Nucleus accumbens (tissue), 56 donors: ENCODE results near the gene SCGB1C1.
A peak's percentile ranks its signal among the peaks of the same experiment; 100 is the strongest.

ENCODE experiments used
- DNase-seq, 56 donors: peaks; one replicate each; lab custom pipeline; 2025; lab: John Stamatoyannopoulos, UW

SCGB1C1 gene

DNA sequence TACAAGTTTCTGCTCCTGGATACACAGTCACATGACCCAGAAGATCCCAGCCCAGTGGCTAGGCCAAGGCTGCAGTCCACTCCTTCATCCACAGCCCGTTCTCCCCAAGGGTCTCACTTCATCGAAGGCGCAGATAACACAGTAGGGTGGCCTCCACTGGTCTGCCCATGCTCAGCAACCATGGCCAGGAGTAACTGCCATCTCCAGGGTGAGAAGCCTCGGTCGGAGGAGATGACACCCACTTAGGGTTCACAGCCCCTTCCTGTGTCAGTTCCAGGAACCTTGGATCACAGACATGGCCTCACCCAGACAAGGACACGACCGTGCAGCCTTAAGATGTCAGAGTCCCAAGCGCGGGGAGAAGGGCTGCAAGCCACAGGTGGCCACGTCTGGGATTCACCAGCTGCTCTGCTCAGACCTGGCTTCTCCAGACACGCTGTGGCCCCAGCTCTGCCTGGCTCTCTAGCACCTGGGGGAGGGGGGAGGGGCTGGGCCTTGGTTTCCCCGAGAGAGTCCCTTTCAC, 11.8 kb downstream of the SCGB1C1 start:
- no peak for DNase-seq

DNA sequence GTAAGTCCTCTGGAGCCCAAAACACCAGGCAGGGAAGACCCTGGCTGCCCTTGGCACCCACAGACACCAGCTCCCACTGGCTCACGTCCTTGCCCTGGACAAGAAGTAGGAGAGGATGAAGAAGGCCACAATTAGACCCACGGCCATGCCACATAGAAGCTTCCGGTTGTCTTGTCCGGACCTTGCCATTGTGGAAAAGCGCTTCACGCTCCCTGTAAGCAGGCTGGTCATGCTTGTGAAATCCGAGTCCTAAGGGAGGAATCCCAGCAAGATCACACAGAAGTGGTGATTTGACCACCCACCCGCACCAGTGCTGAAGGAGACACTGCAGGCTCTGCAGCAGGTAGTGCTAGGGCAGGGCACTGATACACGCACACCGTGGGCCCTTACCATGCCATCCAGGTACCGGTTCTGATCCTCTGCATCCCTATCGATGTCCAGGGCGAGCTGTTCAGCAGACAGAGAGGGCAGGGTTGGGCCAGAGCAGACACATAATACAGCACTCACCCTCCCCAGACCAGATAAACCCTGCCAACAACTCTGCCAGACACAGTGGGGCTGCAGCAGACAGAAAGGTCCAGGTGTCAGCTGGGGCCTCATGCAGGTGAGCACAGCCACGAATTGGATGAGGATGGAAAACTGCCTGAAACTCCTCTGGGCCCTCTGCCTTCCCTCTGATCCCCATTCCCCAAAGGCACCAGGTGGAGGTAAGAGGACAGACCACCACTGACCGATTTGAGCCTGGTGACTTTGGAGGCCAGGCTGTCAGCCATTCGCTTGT, 12.5 kb downstream of the SCGB1C1 start:
- no peak for DNase-seq

DNA sequence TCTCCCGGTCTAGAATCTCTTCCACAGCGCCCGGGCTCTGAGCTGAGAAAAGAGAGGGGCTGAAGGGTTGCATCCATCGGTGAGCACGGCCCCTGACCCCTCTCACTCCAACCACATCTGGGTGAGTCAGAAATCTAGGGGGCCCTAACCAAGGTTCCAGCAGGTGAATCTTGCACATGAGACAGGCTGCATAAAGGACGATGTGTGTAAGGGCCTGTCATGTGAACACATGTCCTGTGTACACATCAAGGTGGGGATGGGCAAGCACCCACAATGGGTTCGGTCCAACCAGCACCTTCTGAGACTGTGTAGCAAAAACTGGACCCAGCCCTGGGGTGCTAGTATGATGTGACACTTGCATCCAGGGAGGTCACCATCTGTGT, 13.1 kb downstream of the SCGB1C1 start:
- no peak for DNase-seq

DNA sequence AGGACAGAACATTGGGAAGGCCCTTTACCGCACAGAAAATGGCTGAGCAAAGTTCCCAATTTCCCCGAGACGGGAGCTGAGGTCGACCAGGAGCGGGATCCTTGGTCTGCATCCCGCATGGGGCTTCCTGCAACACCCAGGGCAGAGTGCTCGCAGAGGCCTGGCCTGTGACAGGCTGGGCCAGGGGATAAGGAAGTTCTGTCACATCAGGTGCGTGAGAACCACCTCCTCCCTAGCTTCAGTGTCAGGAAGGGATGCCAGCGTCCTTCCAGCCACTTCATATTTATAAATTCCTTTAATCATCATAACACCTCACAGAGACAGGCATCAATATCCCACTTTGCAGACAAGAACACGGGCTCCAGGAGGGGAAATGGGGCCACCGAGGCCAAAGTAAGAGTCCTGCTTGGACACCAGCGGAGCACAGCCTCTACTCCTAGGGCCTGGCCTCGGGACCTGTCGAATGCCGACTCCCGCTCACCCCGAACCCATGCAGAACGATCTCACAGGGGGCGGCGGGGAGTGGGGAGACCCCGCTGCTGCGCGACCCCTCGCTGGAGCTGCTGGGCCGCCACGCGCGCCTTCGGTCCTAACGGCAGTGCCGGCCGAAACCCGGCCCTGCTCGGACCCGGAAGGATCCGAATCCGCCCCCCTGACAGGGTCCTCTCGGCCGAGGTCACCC, 13.8 kb downstream of the SCGB1C1 start:
- peak in 3 of 56 donors; percentile 38 to 60 (median 57) for DNase-seq

DNA sequence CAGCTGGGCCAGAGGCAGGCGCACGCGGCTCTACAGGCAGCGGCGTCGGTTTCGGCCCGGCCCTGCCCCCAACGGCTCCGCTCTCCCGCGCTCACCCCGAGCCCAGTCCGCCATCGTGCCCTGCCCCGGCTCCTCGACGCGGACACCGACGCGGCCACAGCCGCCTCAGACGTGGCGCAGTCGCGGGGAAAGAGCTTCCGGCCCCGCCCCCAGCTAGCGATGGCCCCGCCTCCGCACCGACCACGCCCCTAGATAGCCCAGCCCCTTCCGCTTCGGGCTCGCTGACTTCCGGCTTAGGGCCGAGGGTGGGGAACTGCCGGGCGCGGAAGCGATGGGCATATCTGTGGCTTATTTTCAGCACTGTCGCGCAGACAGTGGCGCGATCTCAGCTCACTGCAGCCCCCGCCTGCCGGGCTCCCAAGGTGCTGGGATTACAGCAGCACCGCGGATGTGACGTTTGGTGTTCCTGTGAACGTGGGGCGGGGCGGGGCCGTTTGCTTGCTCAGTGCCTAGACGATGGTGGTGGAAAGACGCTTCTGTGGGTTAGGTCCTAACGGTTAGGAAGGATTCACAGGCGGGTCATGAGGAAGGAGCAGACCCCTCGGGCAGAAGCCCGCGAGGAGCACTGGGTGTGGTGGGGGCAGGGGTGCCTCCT, 14.5 kb downstream of the SCGB1C1 start, which contains the start of the genes BET1L and RIC8A:
TSS of gene BET1L (minus strand) at position 192 of the 655 bp plus-strand sequence. CDS start at position 114, 78 bp downstream.
TSS of gene RIC8A (plus strand) at position 501 of the 655 bp plus-strand sequence. CDS start 1,147 bp downstream, outside the sequence.
- peak; percentile 85 to 99 (median 95) for DNase-seq

DNA sequence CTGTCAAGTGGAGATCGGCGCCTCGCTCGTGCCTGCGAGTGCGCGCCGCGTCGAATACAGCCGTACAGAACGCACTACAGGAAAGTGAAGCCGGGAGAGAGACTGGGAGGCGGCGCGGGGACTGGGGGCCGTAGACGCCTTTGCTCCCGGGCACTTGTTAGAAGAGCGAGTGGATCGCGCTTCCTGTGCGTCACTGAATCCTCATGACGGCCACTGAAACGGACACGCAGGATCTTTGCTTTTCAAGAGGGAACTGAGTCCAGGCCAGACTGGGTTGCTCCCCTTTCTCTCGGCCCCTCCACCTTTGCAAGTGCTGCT, 14.9 kb downstream of the SCGB1C1 start:
- peak in 5 of 56 donors; percentile 37 to 70 (median 49) for DNase-seq

DNA sequence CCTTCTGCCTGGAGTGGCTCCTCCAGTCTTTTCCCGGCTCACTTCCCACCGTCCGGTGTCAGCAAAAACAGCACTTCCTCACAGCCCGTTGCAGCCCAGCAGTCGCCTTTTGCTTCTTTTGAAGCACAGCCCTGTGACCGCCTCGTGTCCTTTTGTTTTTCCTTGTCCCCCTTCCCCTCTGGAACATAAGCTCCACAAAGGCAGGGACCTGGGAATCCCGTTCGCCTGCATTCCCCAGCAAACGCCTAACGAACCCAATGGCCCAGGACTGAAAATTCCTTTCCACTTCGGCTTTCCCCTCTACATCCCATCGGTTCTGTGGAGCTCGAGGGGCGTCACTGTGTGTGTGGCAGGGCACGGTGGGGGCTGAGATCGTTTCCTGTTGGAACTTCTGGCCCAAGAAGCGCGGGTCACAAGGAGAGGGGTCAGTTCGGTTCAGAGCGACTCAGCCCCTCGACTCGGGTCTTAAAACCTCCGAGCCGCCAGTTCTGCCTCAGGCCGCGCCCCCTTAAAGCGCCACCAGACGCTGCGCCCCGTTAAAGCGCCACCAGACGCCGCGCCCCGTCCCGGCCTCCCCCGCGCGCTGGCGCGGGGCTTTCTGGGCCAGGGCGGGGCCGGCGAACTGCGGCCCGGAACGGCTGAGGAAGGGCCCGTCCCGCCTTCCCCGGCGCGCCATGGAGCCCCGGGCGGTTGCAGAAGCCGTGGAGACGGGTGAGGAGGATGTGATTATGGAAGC, 15.5 kb downstream of the SCGB1C1 start:
- peak in 52 of 56 donors; percentile 8 to 82 (median 62) for DNase-seq

DNA sequence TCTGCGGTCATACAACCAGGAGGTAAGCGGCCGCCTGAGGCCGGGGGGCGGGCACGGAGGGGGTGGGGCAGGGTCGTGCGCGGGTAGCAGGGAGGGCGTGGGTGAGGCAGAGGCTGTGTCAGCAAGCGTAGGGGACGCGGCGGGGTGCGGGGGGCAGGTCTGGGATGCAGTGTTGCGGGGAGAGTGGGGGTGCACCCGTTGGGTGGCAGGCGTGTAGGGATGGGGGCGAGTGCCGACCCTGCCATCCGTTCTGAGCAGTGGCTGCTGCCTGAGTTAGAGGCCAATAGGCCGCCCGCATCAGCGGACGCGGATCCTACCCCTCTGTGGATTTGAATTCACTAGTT, 16.0 kb downstream of the SCGB1C1 start:
- peak in 8 of 56 donors; percentile 52 to 78 (median 62) for DNase-seq

DNA sequence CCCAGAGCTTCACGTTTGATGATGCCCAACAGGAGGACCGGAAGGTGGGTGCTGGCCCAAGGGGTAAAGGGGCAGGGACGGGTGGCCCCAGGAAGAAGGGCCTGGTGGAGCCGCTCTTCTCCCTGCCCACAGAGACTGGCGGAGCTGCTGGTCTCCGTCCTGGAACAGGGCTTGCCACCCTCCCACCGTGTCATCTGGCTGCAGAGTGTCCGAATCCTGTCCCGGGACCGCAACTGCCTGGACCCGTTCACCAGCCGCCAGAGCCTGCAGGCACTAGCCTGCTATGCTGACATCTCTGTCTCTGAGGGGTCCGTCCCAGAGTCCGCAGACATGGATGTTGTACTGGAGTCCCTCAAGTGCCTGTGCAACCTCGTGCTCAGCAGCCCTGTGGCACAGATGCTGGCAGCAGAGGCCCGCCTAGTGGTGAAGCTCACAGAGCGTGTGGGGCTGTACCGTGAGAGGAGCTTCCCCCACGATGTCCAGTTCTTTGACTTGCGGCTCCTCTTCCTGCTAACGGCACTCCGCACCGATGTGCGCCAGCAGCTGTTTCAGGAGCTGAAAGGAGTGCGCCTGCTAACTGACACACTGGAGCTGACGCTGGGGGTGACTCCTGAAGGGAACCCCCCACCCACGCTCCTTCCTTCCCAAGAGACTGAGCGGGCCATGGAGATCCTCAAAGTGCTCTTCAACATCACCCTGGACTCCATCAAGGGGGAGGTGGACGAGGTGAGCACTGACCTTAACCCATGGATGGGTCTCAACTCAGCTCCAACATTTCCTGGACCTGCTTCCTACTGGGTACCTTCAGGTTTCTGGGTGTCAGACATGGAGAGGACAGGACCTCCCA, 16.6 kb downstream of the SCGB1C1 start:
- no peak for DNase-seq

DNA sequence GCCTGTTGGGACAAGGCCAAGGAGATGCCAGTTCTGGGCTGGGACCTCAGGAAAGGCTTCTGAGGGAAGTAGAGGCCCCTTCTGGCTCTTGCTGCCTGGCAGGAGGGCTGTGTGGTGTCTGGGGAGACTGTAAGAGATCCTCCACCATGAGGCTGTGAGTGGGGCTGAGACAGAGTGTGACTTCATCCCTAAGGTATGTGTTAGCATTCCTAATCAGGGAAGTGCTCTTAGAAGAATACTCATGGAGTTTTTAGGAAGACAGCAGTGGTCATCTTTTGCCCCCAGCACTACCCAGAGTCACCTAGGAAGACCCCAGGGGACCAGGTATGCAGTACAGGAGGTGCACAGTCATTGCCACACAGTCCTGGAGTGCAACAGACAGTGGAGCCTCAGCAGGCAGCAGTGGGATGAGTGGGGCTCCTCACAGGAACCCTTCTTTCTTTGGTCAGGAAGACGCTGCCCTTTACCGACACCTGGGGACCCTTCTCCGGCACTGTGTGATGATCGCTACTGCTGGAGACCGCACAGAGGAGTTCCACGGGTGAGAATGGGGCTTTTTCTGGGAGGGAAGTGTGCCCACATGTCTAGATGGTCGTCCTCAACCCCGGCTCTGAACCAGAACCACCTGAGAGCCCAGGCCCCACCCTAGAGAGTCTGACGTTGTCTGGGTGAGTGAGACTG, 17.4 kb downstream of the SCGB1C1 start:
- DNase-seq, result no peak

DNA sequence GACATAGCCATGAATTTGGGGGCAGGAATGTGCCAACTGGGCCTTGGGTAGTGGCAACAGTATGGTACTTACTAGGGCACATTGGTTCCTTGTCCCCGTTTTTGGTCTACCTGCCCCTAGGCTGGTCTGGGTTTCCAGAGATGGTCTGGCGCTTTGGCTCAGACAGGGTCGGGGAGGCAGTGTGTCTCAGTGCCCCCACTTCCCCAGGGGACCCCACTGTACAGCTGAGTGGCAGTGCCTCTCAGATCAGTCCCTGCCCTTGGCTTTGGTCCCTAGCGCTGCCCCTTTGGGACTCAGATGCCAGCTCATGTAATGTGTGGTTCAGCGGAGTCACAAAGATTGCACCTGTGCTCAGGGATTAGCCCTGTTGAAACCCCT, 17.9 kb downstream of the SCGB1C1 start:
- no peak for DNase-seq

DNA sequence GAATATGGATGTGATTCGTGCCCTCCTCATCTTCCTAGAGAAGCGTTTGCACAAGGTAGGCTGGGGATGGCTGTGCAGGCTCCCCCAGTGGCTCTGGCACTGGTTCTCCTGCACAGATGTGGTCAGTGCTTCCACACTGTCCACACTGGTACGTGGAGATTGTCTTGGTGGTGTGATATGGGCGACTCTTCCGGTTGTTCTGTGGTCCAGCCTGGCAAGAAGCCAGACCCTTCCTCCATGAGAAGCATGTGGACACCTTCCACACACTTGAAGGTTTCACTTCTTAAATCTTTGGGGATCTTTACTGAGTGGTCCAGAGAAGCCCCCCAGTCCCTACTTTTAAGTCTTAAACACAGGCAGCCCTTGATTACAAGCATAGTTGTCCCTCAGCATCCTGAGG, 18.4 kb downstream of the SCGB1C1 start:
- no peak for DNase-seq

DNA sequence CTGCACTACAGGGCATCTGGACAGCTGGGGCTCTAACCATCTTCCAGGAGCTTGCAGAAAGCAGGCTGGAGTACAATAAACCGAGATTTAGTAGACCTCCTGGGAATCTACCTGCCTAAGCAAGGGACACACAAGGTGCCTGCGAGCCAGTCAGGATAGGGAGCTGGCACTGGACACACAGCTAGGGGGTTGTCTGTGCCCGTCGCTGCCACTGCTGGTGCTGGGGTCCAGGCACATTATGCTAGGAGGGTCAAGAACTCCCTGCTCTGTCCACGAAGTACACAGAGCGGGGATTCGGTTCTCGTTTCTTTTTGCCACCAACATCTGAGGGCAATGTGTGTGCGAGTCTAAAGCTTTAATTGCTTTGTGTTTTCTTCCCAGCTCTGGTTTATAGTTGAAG, 18.9 kb downstream of the SCGB1C1 start:
- DNase-seq, result no peak

DNA sequence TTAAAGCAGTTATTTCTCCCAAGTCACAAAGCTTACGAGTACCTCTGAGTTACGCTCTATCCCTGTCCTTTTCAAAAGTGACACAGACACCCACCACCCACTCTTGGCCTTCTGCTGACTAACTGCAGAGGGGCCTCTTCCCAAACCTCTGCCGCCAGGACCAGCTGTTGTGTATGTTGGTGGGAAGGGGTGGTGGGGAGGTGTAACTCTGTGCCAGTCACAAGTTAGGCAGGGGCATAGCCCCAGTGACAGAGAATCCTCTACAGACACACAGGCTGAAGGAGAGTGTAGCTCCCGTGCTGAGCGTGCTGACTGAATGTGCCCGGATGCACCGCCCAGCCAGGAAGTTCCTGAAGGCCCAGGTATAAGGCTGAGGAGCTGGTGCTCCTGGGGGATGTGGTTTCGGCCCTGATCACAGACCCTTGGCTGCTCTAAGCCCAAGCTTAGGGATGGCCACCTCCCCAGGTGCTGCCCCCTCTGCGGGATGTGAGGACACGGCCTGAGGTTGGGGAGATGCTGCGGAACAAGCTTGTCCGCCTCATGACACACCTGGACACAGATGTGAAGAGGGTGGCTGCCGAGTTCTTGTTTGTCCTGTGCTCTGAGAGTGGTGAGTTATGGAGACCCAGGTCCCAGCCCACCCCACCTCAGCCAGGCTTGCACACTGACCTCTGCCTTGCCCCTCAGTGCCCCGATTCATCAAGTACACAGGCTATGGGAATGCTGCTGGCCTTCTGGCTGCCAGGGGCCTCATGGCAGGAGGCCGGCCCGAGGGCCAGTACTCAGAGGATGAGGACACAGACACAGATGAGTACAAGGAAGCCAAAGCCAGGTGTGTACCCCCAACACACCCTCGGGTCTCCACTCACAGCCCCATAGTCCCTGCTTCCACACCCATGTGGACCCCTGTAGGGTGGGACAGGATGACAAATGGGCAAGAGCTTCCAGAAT, 19.5 kb downstream of the SCGB1C1 start:
- no peak for DNase-seq

DNA sequence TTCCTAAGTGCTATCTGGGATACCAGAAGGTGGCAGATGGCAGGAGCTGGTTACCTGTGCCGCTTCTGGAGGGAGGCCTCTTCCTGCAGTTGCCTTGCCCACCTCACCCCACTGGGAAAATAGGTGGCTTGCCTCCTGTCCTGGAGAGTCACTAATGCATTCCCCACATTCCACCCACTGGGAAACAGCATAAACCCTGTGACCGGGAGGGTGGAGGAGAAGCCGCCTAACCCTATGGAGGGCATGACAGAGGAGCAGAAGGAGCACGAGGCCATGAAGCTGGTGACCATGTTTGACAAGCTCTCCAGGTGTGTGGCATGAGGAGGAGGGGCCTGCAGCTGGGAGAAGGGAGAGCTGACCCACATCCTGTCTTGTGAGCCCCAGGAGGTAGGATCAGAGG, 20.2 kb downstream of the SCGB1C1 start:
- DNase-seq, result no peak

DNA sequence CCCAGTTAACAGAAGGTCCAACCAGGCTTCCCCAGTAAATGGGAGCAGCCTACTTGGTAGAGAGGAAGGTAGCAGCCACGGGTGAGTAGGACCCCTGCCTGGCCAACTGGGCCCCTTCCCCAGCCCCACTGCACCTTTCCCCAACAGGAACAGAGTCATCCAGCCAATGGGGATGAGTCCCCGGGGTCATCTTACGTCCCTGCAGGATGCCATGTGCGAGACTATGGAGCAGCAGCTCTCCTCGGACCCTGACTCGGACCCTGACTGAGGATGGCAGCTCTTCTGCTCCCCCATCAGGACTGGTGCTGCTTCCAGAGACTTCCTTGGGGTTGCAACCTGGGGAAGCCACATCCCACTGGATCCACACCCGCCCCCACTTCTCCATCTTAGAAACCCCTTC, 21.2 kb downstream of the SCGB1C1 start:
- DNase-seq, result no peak

DNA sequence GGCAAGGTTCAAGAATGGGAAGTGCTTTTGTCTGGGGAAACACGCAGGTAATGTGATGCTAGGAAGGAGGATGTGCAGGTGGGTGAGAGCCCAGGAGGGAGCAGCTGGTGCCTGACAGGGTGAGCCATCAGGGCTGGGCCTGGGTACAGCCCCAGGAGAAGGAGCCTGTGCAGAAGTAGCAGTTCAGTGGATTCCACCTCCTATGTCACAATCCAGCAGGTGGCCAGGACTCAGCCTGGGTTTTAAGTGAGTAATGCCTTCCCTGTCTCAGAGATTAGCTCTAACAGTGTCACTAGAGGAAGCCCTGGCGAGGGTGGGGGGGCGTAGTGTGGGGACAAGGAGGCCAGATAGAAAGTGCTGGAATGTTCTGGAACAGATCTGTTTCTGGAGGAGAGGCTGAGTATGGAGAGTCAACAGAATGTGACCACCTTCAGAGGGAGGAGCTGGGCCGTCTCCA, 22.7 kb downstream of the SCGB1C1 start:
- peak in 1 of 56 donors; percentile 18 for DNase-seq
